K562 treated with DMSO at 1 percent for 48 hours (cell line): ENCODE measurements around the gene IPMK. TPM values are rescaled to one million over a fixed set of nuclear protein-coding genes. Genes with fewer than 3 reads are reported as not detected.

Experiments used
- total RNA-seq: library from RNA; unstranded; fragments of 300-600 nt; gene quantifications from 2 replicates; pipeline ENCODE4 v1.2.3, GENCODE V29; 2022; ENCODE audit warnings: low replicate concordance; ENCODE audit errors: extremely low read depth

IPMK gene
- total RNA-seq, result not detected in 2 replicates

DNA sequence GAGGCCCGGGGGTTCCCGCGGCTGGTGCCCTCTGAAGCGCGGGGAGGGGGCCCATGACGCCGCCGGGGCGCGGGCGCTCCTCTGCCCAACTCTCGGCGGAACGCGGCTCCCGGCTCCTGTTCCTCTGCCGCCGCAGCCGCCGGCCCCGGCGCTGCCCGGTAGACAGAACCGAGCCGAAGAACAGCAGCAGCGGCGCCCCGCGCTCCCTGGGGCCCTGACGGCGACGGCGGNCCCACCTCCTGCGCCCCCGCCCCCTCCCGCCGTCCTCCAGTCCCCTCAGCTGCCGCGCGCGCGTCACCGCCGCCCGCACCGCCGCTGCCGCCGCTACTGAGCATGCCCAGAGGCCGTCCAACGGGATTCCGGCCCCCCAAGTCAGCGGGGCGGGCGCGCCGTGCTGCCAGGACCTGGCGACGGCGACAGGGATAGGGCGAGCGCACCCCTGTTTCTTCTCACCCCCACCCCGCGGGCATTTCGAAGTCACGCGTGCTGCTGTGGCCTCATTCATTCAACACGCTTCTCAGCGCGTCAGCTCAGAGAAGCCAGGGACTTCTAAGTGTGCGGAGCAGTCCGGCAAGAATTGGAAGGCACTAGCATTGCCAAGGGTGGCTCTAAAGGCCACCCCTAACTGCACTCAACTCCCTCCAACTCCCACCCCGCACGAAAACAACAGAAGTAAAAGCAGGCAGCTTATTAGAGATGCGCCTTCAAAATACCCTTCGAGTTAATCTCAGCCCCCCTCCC, at the start of gene IPMK:
TSS of gene IPMK (minus strand) at position 182 of the 741 bp plus-strand sequence. CDS start 283 bp downstream, outside the sequence.

DNA sequence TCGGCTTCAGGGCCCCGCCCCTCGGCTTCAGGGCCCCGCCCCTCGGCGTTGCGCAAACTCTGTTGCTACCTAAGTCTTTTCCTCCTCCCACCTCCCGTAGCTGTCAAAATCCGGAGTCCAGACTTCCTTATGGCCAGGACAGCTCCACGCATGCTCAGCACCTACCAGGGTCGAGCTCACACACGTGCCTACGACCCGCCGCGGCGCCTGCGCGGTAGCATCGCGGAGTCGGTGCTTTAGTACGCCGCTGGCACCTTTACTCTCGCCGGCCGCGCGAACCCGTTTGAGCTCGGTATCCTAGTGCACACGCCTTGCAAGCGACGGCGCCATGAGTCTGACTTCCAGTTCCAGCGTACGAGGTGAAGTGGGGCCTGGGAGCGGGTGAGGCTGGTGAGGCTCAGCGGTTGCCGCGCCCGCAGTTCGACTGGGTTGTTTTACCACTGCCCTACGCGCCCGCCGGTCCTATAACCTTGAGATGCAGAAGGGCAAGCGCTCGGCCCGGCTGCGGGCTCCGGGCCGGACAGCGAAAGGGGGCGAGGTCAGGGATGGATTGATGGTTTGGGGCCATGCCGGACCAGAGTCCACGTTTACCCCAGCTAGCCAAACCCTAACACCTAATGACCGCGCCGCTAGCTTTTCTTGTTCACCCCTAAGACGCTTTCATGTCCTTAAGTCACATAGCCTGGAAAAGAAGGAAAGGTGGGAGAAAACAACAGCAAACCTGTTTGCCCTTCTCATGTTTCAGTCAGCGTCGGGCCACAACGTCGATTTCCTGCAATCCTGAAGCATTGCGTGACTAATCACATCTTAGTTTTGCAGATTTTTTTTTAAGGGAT, 1.5 kb upstream of the IPMK start, which contains the start of gene CISD1:
TSS of gene CISD1 (plus strand) at position 217 of the 836 bp plus-strand sequence. CDS start at position 329, 112 bp downstream.

Other genes starting within 250 kb of the IPMK start
- gene CISD1, start 1.3 kb upstream of the IPMK start, total RNA-seq, result not detected in 2 replicates
- gene UBE2D1, start 67.1 kb upstream of the IPMK start, total RNA-seq, result not detected in 2 replicates
- not detected in 2 replicates for gene TFAM, start 117.5 kb upstream of the IPMK start, total RNA-seq
- not detected in 2 replicates for gene BICC1, start 245.0 kb upstream of the IPMK start, total RNA-seq